Myocyte (in vitro differentiated cells): ENCODE measurements around the gene TGM6. TPM values are rescaled to one million over a fixed set of nuclear protein-coding genes. Genes with fewer than 3 reads are reported as not detected.

Experiments used
- DNase-seq: peaks from one replicate; pipeline ENCODE4 v3.0.0-alpha.2; 2012; ENCODE audit warnings: low read depth
- total RNA-seq: library from RNA; depleted of rRNA; stranded (reverse); fragments of >200 nt; gene quantifications from 2 replicates; pipeline ENCODE4 v1.2.3, GENCODE V29; 2014

The TGM6 gene
- total RNA-seq, 1 donor from 2014 or later = not detected

DNA sequence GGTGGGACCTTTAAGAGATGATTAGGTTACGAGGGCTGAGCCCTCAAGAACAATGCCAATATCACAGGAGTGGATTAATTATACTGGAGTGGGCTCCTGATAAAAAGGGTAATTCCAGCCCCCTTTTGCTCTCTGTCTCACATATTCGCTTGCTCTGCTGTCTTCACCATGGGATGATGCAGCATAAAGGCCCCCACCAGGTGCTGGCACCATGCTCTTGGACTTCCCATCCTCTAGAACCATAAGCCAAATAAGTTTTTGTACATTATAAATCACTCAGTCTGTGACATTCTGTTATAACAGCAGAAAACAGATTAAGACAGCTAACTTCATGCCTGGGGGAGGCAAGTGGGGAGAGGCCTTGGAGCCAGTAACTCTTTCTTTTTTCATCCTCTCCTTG is 99.7 kb downstream of the TGM6 start:
- no peak for DNase-seq

Other genes starting within 250 kb of the TGM6 start
- not detected in 2 replicates for gene TGM3, start 84.9 kb upstream of the TGM6 start, total RNA-seq
- gene SNRPB, start 89.9 kb downstream of the TGM6 start, total RNA-seq = 167 and 185 TPM in 2 replicates
- gene ZNF343, start 128.0 kb downstream of the TGM6 start, total RNA-seq = 5.0 and 11.7 TPM in 2 replicates
- not detected in 2 replicates for gene TMC2, start 155.7 kb downstream of the TGM6 start, total RNA-seq